ENCODE data around the gene MYNN. TPM values are rescaled to one million over a fixed set of nuclear protein-coding genes. Genes with fewer than 3 reads are reported as not detected.

The MYNN gene
- polyA plus RNA-seq, 4 donors = 7.5 to 17.5 (median 10.9) TPM

DNA sequence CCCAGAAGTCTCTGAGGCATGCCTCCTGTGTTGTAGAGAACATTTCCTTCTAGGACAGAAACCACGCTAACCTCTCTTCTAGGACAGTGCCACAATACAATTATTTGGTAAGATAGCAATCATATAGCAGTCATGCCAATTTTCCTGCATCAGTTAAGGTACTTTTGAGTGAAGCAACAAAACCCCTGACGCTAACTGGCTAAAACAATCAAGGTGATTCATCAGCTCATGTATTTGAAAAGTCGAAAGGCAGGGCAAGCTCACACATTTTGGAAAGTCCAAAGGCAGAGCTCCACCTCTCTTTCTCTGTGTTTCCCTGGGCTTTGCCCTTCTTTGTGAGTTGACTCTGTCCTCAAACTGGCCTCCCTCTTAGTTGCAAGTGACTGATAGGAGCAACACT lies 18.5 kb upstream of the MYNN start:
- H3K27ac ChIP-seq (ENCODE audit: low read depth in 1 of 3, low read length in 2 of 3) = no peak overlapping the region
- no peak for DNase-seq
- no peak for FAIRE-seq
- 32 to 71% (median 68%) methylated on average over 3 of the region's 3 CpGs for WGBS, 3 donors
- H3K27me3 ChIP-seq (ENCODE audit: control insufficient read depth in 3 of 3, insufficient read depth in 3 of 3, low read length in 3 of 3) = no peaks in the 10 kb centered on the region
- H3K4me3 ChIP-seq (ENCODE audit: low read depth in 1 of 3, low read length in 3 of 3) = no peak overlapping the region
- H3K9me3 ChIP-seq (ENCODE audit: control insufficient read depth in 2 of 2, insufficient read depth in 1 of 2, low read depth in 1 of 2, low read length in 1 of 2) = peaks cover 0 to 2% of the 10 kb centered on the region in 2 donors
- peaks cover 0 to 5% (median 0%) of the 10 kb centered on the region in 3 donors for H3K4me1 ChIP-seq (ENCODE audit: control insufficient read depth in 3 of 3, insufficient read depth in 2 of 3, low read depth in 1 of 3, low read length in 2 of 3)
- H3K36me3 ChIP-seq (ENCODE audit: control insufficient read depth in 3 of 3, insufficient read depth in 2 of 3, low read depth in 1 of 3, low read length in 3 of 3) = no peaks in the 10 kb centered on the region

DNA sequence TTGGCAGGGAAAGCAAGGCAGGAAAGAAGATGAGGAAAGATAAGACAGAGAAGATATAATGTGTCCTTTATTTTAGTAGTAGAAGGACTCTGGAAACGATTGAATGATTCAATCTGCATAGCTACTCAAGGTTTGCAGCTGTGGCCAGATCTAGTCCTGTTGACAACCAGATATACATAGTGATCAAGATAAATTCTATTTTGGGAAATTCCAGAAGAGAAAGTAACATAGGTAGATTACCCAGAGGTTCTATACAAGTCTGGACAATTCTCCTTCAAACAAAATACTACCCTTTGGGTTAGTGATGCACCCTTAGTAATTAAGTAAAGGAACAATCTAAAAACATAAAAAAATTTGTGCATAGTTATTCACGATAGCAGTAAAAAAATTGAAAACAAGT lies 17.7 kb upstream of the MYNN start:
- H3K27ac ChIP-seq (ENCODE audit: low read depth in 1 of 3, low read length in 2 of 3) = no peak overlapping the region
- H3K4me1 ChIP-seq (ENCODE audit: control insufficient read depth in 3 of 3, insufficient read depth in 2 of 3, low read depth in 1 of 3, low read length in 2 of 3) = peaks cover 0 to 5% (median 0%) of the 10 kb centered on the region in 3 donors
- 63 to 70% (median 67%) methylated on average over 2 of the region's 2 CpGs for WGBS, 3 donors
- peaks cover 0 to 9% of the 10 kb centered on the region in 2 donors for H3K9me3 ChIP-seq (ENCODE audit: control insufficient read depth in 2 of 2, insufficient read depth in 1 of 2, low read depth in 1 of 2, low read length in 1 of 2)
- FAIRE-seq = no peak
- no peak overlapping the region for H3K4me3 ChIP-seq (ENCODE audit: low read depth in 1 of 3, low read length in 3 of 3)
- DNase-seq = no peak
- H3K27me3 ChIP-seq (ENCODE audit: control insufficient read depth in 3 of 3, insufficient read depth in 3 of 3, low read length in 3 of 3) = no peaks in the 10 kb centered on the region
- no peaks in the 10 kb centered on the region for H3K36me3 ChIP-seq (ENCODE audit: control insufficient read depth in 3 of 3, insufficient read depth in 2 of 3, low read depth in 1 of 3, low read length in 3 of 3)

DNA sequence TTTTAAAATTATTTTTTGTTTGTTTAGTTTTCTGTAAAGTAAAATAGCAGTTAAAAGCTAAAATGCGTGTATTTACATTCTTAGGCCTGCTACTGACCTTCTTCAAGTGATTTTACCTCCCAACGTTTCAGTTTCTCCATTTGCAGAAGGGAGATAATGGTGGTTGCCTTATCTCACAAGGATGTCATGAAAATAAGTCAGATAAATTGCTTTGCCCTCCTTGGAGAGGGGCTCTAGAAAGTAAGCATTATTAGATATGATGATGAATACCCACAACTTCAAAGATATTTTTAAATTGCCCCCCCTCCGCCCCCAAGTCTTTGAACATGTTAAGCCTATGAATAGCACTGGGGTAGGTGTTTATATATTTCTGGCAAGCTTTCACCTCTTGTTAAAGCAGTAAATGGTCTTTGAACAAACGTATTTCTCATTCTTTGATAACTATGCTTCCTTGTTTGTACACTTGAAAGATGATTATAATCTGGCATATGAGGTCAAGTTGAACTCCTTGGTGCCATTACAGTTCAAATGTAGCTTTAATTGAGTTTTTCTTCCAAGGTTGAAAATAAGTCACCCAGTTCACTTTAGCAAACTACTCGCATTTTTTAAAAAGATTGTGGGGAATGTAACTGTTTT lies 14.7 kb upstream of the MYNN start:
- 11 to 42% (median 28%) methylated on average over 5 of the region's 5 CpGs for WGBS, 3 donors
- no peak overlapping the region for H3K4me3 ChIP-seq (ENCODE audit: low read depth in 1 of 3, low read length in 3 of 3)
- DNase-seq = peak in 1 of 2 donors; percentile 56
- no peaks in the 10 kb centered on the region for H3K36me3 ChIP-seq (ENCODE audit: control insufficient read depth in 3 of 3, insufficient read depth in 2 of 3, low read depth in 1 of 3, low read length in 3 of 3)
- H3K27me3 ChIP-seq (ENCODE audit: control insufficient read depth in 3 of 3, insufficient read depth in 3 of 3, low read length in 3 of 3) = no peaks in the 10 kb centered on the region
- FAIRE-seq = no peak
- H3K27ac ChIP-seq (ENCODE audit: low read depth in 1 of 3, low read length in 2 of 3) = no peak overlapping the region
- H3K4me1 ChIP-seq (ENCODE audit: control insufficient read depth in 3 of 3, insufficient read depth in 2 of 3, low read depth in 1 of 3, low read length in 2 of 3) = peaks cover 0 to 6% (median 0%) of the 10 kb centered on the region in 3 donors
- peaks cover 0 to 14% of the 10 kb centered on the region in 2 donors for H3K9me3 ChIP-seq (ENCODE audit: control insufficient read depth in 2 of 2, insufficient read depth in 1 of 2, low read depth in 1 of 2, low read length in 1 of 2)

DNA sequence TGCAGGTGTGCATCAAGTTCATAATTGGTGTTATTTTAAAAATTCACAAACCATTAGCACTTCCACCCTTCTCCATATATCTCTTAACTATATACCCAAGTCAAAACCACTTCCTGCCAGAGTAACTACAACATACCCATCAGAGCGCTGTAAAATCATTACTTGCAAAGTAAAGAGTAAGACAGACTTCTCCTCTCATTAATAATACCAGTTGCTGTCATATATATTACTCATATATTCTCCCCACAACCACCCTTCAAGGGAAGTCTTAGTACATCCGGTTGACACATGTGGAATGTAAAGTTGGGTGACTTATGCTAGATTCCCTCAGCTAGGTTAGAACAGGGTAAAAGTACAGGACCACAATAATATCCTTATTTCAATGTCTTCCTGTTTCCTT lies 13.9 kb upstream of the MYNN start:
- Histone ChIP-seq H3K27me3 (ENCODE audit: control insufficient read depth in 3 of 3, insufficient read depth in 3 of 3, low read length in 3 of 3) (no peaks in the 10 kb centered on the region), H3K4me3 (ENCODE audit: low read depth in 1 of 3, low read length in 3 of 3) (no peak overlapping the region), H3K9me3 (ENCODE audit: control insufficient read depth in 2 of 2, insufficient read depth in 1 of 2, low read depth in 1 of 2, low read length in 1 of 2) (peaks cover 0 to 14% of the 10 kb centered on the region in 2 donors), H3K27ac (ENCODE audit: low read depth in 1 of 3, low read length in 2 of 3) (no peak overlapping the region), H3K4me1 (ENCODE audit: control insufficient read depth in 3 of 3, insufficient read depth in 2 of 3, low read depth in 1 of 3, low read length in 2 of 3) (peaks cover 0 to 13% (median 0%) of the 10 kb centered on the region in 3 donors), H3K36me3 (ENCODE audit: control insufficient read depth in 3 of 3, insufficient read depth in 2 of 3, low read depth in 1 of 3, low read length in 3 of 3) (no peaks in the 10 kb centered on the region)
- DNase-seq = no peak
- 66 to 90% (median 73%) methylated on average over 2 of the region's 2 CpGs for WGBS, 3 donors
- no peak for FAIRE-seq

DNA sequence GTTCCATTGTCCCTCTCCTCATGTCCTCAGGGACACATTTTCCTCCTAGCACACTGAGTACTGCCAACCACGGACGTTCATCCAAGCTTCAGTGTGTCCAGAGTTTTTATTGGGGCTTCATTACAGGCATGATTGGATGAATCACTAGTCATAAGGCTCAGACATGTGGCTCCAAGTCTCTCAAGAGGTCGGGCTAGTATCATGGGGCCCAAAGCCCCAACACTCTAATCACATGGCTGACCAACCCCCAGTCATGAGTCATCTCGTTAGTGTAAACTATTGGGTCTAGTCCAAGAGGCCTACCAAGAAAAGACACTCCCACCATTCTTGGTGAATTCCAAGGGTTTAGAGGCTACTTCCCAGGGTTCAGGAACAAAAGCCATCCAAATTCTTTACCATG lies 12.7 kb upstream of the MYNN start:
- Histone ChIP-seq H3K36me3 (ENCODE audit: control insufficient read depth in 3 of 3, insufficient read depth in 2 of 3, low read depth in 1 of 3, low read length in 3 of 3) (no peaks in the 10 kb centered on the region), H3K4me3 (ENCODE audit: low read depth in 1 of 3, low read length in 3 of 3) (no peak overlapping the region), H3K27ac (ENCODE audit: low read depth in 1 of 3, low read length in 2 of 3) (no peak overlapping the region), H3K27me3 (ENCODE audit: control insufficient read depth in 3 of 3, insufficient read depth in 3 of 3, low read length in 3 of 3) (no peaks in the 10 kb centered on the region), H3K9me3 (ENCODE audit: control insufficient read depth in 2 of 2, insufficient read depth in 1 of 2, low read depth in 1 of 2, low read length in 1 of 2) (peaks cover 0 to 16% of the 10 kb centered on the region in 2 donors), H3K4me1 (ENCODE audit: control insufficient read depth in 3 of 3, insufficient read depth in 2 of 3, low read depth in 1 of 3, low read length in 2 of 3) (peaks cover 0 to 15% (median 0%) of the 10 kb centered on the region in 3 donors)
- FAIRE-seq (no peak), DNase-seq (peak; percentile 38 to 49)
- WGBS, 3 donors = 54 to 71% (median 55%) methylated on average over 4 of the region's 4 CpGs

DNA sequence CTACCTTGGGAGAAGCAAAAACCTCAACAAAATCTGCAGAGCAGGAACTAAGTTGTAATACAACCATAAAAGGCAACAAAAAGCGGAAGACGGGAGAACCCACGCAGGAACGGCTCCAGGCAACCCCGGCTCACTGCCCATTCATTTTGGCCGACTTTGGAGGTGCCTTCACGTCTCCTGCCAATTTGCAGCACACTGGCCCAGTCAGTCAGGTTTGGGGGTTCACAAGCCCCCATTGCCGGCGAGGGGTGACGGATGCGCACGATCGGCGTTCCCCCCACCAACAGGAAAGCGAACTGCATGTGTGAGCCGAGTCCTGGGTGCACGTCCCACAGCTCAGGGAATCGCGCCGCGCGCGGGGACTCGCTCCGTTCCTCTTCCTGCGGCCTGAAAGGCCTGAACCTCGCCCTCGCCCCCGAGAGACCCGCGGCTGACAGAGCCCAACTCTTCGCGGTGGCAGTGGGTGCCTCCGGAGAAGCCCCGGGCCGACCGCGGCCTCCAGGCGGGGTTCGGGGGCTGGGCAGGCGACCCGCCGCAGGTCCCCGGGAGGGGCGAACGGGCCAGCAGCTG lies 8.8 kb upstream of the MYNN start:
- Histone ChIP-seq H3K4me3 (ENCODE audit: low read depth in 1 of 3, low read length in 3 of 3) (peak overlapping the region; percentile 74 to 87 (median 77)), H3K27ac (ENCODE audit: low read depth in 1 of 3, low read length in 2 of 3) (peak overlapping the region; percentile 91 to 99 (median 97)), H3K27me3 (ENCODE audit: control insufficient read depth in 3 of 3, insufficient read depth in 3 of 3, low read length in 3 of 3) (no peaks in the 10 kb centered on the region), H3K36me3 (ENCODE audit: control insufficient read depth in 3 of 3, insufficient read depth in 2 of 3, low read depth in 1 of 3, low read length in 3 of 3) (peaks cover 0 to 3% (median 0%) of the 10 kb centered on the region in 3 donors), H3K9me3 (ENCODE audit: control insufficient read depth in 2 of 2, insufficient read depth in 1 of 2, low read depth in 1 of 2, low read length in 1 of 2) (peaks cover 0 to 21% of the 10 kb centered on the region in 2 donors), H3K4me1 (ENCODE audit: control insufficient read depth in 3 of 3, insufficient read depth in 2 of 3, low read depth in 1 of 3, low read length in 2 of 3) (peaks cover 0 to 10% (median 0%) of the 10 kb centered on the region in 3 donors)
- 0% methylated on average over 40 to 46 of the region's 46 CpGs for WGBS, 3 donors
- DNase-seq (peak; percentile 48 to 79), FAIRE-seq (no peak)

DNA sequence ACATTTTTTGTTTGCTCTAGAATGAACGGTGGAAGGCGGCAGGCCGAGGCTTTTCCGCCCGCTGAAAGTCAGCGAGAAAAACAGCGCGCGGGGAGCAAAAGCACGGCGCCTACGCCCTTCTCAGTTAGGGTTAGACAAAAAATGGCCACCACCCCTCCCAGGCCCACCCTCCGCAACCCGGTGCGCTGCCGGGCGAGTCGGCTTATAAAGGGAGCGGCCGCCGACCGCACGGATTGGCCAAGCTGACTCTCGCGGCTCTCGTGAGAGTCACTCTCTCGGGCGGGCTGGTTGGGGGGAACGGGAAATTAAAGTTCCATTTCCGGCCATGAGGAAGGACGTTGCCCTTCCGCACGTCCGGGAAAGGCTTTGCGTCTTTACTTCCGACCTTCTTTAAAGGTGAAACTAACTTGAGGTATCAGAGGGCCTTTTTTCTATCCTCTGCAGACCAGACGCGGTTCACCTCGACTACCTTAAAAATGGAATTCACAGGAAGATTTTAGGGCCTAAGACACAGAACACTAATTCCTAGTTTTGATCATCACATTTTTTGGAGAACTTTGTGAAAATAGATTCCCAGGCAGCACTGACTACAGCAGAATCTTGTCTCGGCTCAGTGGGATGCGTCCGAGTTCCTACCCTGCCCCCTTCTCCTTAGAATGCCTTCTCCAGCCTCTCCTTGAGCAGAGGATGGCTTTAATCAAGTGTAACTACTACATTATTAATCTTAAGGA lies 8.1 kb upstream of the MYNN start, which contains the start of gene TERC:
TSS of gene TERC (minus strand) at position 179 of the 731 bp plus-strand sequence.
- FAIRE-seq (no peak), DNase-seq (peak; percentile 96 to 97)
- peaks cover 0 to 16% of the 10 kb centered on the region in 2 donors for H3K9me3 ChIP-seq (ENCODE audit: control insufficient read depth in 2 of 2, insufficient read depth in 1 of 2, low read depth in 1 of 2, low read length in 1 of 2)
- 6 to 7% (median 6%) methylated on average over 42 of the region's 42 CpGs for WGBS, 3 donors
- H3K27ac ChIP-seq (ENCODE audit: low read depth in 1 of 3, low read length in 2 of 3) = peak within 1 kb of the TSS; percentile 91 to 99 (median 97)
- H3K36me3 ChIP-seq (ENCODE audit: control insufficient read depth in 3 of 3, insufficient read depth in 2 of 3, low read depth in 1 of 3, low read length in 3 of 3) = peaks cover 0 to 3% (median 0%) of the 10 kb centered on the region in 3 donors
- H3K4me1 ChIP-seq (ENCODE audit: control insufficient read depth in 3 of 3, insufficient read depth in 2 of 3, low read depth in 1 of 3, low read length in 2 of 3) = peaks cover 0 to 10% (median 0%) of the 10 kb centered on the region in 3 donors
- H3K4me3 ChIP-seq (ENCODE audit: low read depth in 1 of 3, low read length in 3 of 3) = peak within 1 kb of the TSS; percentile 74 to 87 (median 77)
- H3K27me3 ChIP-seq (ENCODE audit: control insufficient read depth in 3 of 3, insufficient read depth in 3 of 3, low read length in 3 of 3) = no peaks in the 10 kb centered on the region
